Loucy (cell line): ENCODE measurements around the gene PPOX.

Experiments
- EZH2phosphoT487 ChIP-seq: fragments of 200-600 bp; IDR thresholded peaks from 2 replicates; pipeline ENCODE4 v1.6.1; 2018; ENCODE audit warnings: antibody characterized with exemption, mild to moderate bottlenecking, moderate library complexity, borderline replicate concordance
- TF ChIP-seq, protein P1 (sequence below): fragments of 200-600 bp; sonication (generic); conservative IDR thresholded peaks from 2 replicates; pipeline ENCODE4 v1.5.1; 2014; ENCODE audit warnings: mild to moderate bottlenecking, antibody characterized with exemption, low read length

DNA sequence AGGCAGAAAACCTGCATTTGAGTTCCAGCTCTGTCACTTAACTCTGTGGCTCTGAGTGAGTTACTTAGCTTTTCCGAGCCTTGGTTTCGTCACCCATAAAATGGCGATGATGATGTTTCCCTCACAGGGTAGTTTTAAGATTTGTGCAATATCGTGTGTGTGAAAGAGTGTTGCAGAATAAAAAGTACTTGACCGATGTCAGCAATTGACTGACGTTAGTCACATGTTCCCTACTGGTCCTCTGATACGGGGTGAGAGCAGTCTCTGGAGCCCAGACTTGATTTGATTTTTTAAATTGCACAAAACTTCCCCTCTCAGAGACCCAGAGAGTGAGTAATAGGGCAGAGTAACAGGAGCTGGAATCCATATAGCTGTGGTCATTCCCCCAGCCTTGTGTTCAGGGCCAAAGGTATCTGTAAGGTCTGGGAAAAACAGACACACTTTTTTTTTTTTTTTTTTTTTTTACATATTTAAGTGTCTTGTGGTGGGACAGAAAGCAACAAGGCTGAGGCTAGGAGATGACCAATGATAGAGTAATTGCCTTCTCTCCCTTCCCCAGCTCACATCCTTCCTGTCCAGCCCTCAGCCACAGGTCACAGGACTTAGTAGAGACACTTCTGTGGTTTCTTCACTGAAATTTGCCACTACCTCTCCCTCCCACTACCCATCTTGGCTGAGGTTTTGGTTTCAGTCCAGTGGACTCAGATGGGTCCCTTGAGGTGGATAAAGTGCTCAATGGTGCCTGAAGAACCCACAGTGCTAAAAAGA, 50.9 kb downstream of the PPOX start:
- no peak for TF ChIP-seq EZH2phosphoT487
- TF ChIP-seq, protein P1, sequence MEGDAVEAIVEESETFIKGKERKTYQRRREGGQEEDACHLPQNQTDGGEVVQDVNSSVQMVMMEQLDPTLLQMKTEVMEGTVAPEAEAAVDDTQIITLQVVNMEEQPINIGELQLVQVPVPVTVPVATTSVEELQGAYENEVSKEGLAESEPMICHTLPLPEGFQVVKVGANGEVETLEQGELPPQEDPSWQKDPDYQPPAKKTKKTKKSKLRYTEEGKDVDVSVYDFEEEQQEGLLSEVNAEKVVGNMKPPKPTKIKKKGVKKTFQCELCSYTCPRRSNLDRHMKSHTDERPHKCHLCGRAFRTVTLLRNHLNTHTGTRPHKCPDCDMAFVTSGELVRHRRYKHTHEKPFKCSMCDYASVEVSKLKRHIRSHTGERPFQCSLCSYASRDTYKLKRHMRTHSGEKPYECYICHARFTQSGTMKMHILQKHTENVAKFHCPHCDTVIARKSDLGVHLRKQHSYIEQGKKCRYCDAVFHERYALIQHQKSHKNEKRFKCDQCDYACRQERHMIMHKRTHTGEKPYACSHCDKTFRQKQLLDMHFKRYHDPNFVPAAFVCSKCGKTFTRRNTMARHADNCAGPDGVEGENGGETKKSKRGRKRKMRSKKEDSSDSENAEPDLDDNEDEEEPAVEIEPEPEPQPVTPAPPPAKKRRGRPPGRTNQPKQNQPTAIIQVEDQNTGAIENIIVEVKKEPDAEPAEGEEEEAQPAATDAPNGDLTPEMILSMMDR, result no peak
